GM12892 (cell line): Measurements from ENCODE around the gene LNPEP.

Experiments used
- POLR2A ChIP-seq: IDR thresholded peaks from 2 replicates; pipeline ENCODE4 v1.6.1; 2011; ENCODE audit warnings: low read depth, low read length, control low read depth
- POLR2AphosphoS5 ChIP-seq: IDR thresholded peaks from 2 replicates; pipeline ENCODE4 v1.6.1; 2011; ENCODE audit warnings: low read depth, low read length, control low read depth

DNA sequence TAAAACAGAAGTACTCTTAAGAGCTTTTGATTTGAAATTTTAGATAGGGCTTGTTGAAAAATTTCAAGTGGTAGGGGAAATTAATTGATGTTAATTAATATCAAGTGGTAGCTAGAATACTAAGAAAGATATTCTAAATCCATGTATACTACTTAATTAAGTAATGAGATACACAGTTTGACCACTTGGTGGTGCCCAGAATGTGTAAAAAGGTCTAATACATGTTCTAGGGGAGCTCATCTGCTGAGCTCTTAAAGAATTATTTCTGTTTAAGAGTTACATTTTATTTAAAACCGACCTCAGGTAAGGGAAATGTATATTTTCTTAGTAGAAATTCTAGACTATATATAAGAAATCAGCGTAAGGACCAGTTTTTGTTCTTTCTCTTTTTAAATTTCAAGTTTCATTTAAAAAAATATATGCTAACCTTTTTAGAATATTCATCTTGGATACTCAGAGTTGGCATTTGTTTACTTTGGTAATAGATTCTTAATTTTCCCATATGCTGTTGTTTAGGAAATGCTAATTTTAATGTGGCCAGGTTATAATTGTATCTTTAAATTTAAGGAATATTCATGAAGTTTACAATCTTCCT is 61.5 kb downstream of the LNPEP start:
- TF ChIP-seq POLR2AphosphoS5 (no peak), POLR2A (no peak)
